ENCODE data around the gene SOD3. TPM values are rescaled to one million over a fixed set of nuclear protein-coding genes. Genes with fewer than 3 reads are reported as not detected.
A peak's percentile ranks its signal among the peaks of the same experiment; 100 is the strongest.

SOD3 gene
- total RNA-seq = 86.8 TPM

- DNase-seq (ENCODE audit: low spot score) = peak; percentile 84
Measured at GRCh38 chr4:24794916-24795665, at the start of gene SOD3. TSS of gene SOD3 (plus strand) at chr4:24795573. CDS start at chr4:24799522, 3,949 bp downstream.

- DNase-seq (ENCODE audit: low spot score) = no peak
Measured at GRCh38 chr4:24747234-24747975, 48.0 kb upstream of the SOD3 start.

DNA sequence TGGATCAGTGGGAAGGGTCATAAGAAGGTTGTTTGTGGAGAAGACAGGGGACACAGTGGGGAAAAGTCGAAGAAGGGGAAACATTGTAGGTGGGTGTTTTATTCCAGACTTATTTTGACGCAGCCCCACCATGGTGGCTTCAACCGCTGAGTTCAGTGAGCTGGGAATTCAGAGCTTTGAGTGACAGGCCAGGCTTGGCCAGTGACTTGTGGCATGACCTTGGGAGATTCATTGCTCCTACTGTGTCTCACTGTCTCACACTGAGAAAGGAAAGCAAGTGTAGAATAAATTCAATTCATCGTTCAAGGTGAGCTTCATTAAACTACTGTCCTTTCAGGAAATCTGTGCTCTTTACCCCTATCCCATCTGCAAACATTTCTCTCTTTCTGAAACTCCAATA lies 47.4 kb upstream of the SOD3 start:
- no peak for DNase-seq (ENCODE audit: low spot score)

DNA sequence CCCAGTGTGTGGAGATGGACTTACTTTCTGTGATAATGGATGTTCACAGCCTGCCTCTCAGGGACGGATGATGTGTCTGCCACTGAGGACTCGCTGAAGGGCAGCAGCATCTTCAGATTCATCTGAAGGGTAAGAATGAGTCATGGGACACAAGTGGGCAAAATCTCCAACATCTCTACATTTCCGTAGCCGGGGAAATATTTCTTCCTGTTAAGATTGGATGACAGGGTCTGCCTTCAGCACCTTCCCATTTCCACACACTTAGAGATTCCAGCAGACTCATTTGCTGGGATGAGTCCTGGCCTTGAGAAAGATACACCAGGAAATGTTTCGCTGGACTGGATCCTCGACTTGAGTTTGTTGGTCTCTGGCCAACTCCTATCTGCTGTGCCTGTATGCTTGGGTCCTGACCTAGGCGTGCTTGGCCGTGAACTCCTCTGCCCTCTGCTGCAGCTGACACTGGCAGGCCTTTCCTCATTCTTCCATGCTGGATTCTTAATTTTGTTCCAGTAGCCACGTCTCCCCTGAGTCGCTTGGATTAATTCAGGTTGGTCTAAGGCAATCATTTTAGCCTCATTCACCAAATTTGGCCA lies 46.5 kb upstream of the SOD3 start:
- DNase-seq (ENCODE audit: low spot score) = peak; percentile 12

GRCh38 chr4:24750106-24750505 lies 45.3 kb upstream of the SOD3 start:
- no peak for DNase-seq (ENCODE audit: low spot score)

GRCh38 chr4:24751926-24752539 lies 43.3 kb upstream of the SOD3 start:
- no peak for DNase-seq (ENCODE audit: low spot score)

DNA sequence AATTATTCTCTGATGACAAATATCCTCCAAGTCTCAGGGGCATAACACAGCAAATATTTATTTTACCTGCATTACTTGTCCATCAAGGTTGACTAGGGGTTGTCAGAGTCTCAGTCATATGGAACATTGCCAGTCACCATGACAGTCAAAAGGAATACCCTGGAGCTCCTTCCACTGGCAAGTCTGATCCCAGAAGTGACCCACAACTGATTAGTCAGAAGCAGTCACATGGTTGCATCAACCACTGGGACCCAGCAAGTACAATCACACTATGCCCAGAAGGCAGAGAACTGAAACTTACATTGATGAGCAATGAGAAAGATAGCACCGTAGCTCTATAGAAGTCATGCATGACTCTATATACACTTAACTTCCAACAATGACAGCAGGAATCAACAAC lies 41.9 kb upstream of the SOD3 start:
- no peak for DNase-seq (ENCODE audit: low spot score)

DNA sequence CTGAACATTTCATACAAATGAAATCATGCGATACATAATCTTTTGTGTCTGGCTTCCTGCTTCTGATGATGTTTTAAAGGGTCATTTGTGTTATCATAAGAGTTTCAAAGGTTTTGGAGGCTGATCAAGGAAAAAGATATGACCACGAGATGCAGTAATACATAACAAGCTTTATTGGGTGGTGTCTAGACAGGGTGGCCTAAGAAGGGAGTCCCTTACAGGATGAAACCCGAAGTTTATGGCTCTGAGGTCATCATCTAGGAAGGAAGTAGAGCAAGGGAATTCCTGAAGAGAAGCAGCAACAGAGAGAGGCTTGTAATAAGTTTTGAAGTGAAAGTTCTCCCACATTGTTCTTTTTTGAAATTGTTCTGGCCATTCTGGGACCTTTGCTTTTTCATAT lies 40.8 kb upstream of the SOD3 start:
- no peak for DNase-seq (ENCODE audit: low spot score)

DNA sequence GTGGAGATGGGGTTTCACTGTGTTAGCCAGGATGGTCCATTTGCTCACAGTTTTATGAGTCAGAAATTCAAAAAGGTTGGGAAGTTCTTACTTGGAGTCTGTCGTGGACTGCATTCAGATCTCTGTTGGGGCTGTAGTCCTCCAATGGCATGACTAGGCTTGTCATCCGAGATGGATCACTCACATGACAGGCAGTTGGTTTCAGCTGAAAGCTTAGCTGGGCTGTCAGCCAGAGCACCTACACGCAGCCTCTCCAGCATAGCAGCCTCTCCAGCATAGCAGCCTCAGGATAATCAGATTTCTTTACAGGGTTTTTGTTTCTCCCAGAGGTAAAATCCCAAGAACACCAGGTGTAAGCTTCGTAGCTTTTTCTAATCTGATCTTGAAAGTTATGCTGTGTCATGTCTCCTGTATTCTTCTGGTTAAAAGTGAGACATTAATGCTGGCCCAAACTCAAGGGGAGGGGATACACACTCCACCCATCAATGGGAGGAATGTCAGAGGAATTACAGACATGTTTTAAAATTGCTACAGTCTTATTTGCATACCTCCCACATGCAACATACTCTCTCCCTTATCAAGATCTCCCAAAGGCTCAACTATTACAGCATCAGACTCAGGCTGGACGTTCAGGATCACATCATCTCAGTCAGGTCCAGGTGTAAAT lies 31.6 kb upstream of the SOD3 start:
- no peak for DNase-seq (ENCODE audit: low spot score)

GRCh38 chr4:24764345-24764744 lies 31.0 kb upstream of the SOD3 start:
- no peak for DNase-seq (ENCODE audit: low spot score)

DNA sequence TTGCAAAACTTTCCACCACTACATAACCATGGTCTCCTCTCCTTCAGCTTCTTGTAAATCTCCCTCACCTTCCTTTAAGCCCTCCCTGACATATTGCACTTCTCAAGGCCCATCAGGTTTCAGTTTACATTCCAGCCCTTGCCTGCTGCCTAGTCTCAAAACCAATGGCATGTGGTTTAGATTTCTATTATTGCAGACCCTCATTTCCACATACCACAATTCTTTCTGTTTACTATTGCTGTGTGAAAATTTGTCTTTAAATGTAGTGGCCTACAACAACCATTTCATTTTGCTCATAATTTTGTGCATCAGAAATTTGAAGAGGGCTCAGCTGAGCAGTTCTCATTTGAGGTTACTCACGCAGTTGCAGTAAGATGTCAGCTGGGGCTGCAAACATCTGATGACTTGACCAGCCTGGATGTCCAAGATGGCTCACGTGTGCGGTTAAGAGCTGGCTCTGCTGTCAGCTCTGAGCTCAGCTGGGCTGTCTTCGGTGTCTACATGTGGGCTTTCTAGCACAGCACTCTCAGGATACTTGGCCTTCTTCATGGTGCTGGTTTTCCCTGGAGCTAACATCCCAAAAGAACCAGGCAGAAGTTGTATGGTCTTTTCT lies 29.9 kb upstream of the SOD3 start:
- no peak for DNase-seq (ENCODE audit: low spot score)

DNA sequence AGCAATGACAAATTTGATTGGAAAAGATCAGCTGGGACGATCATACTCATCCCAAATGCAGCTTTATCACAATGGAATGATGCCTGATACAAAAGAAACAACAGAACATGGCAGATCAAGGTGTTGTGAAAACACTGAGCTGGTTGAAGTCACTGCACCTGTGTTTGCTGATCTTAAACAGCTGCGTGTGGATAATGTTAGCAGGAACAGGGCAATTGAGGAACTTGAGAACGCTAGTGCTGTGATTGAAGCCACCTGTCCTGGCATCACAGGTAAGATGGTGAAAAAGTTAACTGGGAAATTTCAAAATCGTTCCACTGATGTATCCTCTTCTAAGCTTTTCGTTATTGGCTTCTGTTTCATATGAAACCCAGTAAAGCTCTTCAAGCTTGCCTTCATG lies 27.4 kb upstream of the SOD3 start:
- DNase-seq (ENCODE audit: low spot score) = no peak

DNA sequence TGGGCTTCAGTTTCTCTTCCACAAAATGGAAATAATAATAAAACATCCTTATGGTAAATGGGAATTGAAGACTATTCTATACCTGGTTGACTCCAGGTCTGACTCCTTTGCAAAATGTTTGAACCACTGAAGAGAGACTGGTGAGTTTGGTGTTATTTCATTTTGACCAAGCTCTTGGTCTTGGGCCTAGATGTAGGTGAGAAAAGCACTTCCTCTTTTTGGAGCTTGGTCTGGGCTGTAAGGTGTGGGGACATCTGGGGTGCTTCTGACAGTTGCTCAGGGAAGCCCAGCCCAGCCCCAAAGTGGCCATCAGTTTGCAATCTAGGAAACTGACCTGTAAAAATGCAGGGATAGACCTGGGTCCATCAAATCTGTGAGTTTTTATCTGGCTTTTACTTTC lies 26.8 kb upstream of the SOD3 start:
- DNase-seq (ENCODE audit: low spot score) = no peak

DNA sequence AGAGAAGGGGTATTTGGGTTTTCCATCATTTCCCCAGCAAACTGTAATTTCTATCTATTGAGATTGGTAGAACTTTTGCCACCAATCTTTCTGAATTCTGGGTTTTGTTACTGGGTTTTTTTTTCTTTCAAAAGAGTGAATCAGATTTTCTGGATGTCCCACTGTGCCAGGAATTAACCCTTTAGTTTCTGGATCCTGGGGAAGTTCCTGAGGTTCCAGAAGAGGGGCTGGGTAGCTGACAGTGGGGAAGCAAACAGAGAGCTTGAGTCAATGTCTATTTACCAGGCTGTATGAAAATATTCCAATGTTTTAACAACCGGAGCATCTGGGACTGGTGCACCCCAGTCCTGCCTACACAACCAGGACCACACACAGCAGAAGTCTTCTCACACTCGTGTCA lies 25.8 kb upstream of the SOD3 start:
- DNase-seq (ENCODE audit: low spot score) = no peak

GRCh38 chr4:24770032-24770584 lies 25.3 kb upstream of the SOD3 start:
- DNase-seq (ENCODE audit: low spot score) = no peak

- DNase-seq (ENCODE audit: low spot score) = no peak
Measured at GRCh38 chr4:24770667-24771066, 24.7 kb upstream of the SOD3 start.

DNA sequence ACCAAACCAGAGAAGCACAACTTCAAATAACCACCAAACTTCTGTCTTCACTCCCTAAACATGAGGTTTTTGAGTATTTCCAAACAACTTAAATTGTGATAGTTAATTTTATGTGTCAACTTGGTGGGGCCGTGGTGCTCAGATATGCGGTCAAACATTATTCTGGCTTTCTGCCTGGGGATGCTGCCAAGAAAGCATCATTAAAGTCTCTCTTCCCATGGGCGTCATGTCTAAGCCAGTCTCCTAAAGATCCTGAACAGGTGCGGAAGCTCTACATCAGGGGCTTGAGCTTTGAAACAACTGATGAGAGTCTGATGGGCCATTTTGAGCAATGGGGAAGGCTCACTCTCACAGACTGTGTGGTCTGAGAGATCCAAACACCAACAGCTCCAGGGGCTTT lies 24.1 kb upstream of the SOD3 start:
- no peak for DNase-seq (ENCODE audit: low spot score)

DNA sequence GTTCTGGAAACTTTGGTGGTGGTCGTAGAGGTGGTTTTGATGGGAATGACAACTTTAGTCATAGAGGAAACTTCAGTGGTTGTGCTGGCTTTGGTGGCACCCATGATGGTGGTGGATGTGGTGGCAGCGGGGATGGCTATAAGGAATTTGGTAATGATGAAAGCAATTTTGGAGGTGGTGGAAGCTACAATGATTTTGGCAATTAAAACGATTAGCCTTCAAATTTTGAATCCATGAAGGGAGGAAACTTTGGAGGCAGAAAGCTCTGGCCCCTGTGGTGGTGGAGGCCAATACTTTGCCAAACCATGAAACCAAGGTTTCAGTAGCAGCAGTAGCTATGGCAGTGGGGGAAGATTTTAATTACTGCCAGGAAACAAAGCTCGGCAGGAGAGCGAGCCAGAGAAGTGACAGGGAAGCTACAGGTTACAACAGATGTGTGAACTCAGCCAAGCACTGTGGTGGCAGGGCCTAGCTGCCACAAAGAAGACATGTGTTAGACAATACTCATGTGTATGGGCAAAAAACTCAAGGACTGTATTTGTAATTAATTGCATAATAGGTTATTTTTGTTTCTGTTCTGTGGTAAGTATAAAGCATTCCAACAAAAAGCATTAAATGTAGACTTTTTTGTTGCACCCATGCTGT lies 23.2 kb upstream of the SOD3 start:
- no peak for DNase-seq (ENCODE audit: low spot score)

GRCh38 chr4:24772952-24773351 lies 22.4 kb upstream of the SOD3 start:
- DNase-seq (ENCODE audit: low spot score) = no peak

DNA sequence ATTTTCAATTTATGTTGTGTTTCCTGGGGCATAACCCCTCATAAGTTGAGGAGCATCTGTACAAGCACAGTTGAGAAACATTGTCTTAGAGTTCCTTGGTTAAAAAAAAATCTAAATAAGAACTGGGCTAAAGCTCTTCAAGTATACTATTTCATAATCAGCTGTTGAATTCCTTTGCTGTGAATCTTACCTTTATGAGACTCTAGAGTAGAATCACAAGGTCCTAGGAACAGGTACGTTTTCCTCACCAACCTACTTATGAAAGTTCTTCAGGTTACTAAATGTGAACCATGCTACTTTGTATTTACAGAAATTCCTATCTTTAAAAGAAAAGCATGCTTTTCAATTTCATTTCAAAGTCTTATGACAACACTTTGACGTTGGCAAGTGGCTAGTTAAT lies 20.9 kb upstream of the SOD3 start:
- no peak for DNase-seq (ENCODE audit: low spot score)
